GM18505 (cell line): ENCODE data around the gene SAMD4A.

Source experiments
- ATAC-seq: cut with Tn5 transposase; IDR thresholded peaks from one replicate; pipeline ENCODE4 v1.9.1; 2021; ENCODE audit not compliant: unreplicated experiment
- POLR2A ChIP-seq: IDR thresholded peaks from 4 replicates; pipeline ENCODE4 v1.6.1; 2011; ENCODE audit warnings: borderline replicate concordance; ENCODE audit not compliant: insufficient read depth, insufficient read length; ENCODE audit errors: extremely low read depth

The SAMD4A gene

DNA sequence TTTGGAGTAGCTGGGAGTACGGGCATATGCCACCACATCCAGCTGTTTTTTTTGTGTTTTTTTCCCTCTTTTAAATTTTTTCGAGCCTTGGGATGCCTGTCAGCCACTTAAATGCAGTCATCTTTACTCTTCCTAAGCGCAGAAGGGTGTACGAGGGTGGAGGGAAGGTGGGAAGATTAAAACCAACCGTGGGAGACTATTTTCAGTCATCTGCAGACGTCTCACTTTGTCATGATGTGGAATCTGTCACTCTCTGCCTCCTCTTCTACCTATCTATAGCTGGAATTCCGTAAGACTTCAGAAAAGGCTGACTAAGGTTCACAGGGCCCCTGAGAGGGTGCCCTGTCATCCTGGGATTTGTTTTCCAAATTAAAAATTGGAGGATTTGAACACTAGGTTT, 105.3 kb downstream of the SAMD4A start:
- no peak for TF ChIP-seq POLR2A
- ATAC-seq = no peak

DNA sequence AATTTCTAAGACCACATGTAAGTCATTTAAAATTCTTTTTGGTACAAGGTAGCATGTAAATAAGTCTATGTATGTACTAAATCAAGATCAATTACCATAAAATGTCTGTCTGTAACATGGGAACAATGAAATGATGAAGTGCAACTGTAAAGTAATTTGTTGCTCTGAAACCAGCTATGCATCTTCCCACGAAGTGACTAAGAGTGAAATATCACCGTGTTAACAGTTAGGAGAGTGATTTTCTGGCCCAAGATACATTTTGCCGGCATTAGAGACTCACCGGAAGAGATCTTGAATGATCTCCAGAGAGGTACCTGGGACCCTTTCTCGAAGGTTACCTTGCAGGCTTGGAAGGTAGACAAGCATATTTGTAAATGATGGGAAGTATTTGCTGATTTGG, 105.8 kb downstream of the SAMD4A start:
- ATAC-seq = no peak
- no peak for TF ChIP-seq POLR2A

DNA sequence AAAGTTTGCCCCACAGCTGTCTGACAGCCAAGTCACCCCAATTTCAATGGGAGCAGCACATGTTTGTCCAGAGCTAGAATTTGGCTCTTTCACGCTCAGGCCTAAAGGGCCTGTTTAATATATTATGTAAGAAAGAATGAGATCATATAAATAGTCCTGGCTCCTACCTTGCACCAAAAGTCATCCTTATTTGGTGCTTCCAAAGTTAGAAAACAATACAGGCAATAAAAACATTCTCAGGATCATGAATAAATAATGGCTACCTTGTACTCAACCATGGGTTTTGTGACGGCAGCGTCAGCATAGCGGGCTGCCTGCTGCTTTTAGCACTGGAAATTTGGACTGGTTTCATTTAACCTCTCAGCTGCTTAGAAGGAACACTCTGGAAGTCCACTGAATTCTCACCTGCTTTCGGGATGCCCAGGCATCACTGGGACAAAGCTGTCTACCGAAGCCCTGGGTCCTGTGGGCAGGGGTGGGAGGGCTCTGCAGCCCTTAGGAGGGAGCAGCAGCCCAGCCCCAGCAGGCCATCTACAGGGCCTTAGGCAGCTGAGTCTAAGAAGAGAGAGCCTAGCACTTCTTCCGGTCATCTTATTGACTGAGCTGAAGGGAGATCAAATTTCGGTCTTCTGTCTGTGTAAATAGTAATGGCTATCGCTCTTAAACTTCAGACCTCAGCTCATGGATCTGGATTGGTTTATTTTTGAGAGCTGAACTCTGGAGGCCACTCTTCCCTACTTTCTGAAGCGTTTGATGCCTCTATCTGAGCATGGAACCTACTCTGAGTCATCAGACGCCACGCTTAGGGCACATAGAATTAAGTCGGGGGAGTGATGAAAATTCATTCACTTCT, 106.5 kb downstream of the SAMD4A start:
- no peak for TF ChIP-seq POLR2A
- ATAC-seq = no peak

DNA sequence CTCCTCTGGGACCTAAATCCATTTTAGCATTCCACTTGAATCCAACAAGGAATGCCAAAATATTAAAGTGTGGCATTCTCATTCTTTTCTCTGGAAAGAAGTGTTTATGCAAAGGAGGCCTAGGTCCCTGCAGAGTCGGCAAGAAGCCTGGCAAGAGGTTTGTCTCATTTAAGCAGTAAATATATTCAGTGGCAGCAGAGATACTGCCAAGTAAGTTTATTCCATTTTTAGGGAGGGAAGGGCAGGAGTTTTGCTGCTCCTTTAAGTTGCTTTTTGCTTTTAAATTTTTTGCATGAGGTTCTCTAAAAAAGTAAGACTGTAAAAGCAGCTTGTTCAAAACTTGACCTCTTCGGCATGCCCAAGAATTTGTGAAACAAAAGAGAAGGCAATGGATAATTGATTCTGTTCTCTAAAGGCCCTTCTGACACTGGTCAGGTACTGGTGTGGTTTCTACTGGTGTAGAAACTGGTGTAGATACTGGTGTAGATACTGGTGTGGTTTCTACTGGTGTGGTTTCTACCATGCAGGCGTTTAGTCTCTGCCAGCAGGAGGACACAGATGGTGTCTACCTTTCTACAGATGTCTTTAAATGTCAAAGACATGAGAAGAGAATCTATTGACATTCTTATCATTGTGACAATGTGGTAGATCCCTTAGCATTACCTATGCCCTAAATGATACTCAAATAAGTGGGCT, 107.3 kb downstream of the SAMD4A start:
- ATAC-seq = no peak
- no peak for TF ChIP-seq POLR2A

DNA sequence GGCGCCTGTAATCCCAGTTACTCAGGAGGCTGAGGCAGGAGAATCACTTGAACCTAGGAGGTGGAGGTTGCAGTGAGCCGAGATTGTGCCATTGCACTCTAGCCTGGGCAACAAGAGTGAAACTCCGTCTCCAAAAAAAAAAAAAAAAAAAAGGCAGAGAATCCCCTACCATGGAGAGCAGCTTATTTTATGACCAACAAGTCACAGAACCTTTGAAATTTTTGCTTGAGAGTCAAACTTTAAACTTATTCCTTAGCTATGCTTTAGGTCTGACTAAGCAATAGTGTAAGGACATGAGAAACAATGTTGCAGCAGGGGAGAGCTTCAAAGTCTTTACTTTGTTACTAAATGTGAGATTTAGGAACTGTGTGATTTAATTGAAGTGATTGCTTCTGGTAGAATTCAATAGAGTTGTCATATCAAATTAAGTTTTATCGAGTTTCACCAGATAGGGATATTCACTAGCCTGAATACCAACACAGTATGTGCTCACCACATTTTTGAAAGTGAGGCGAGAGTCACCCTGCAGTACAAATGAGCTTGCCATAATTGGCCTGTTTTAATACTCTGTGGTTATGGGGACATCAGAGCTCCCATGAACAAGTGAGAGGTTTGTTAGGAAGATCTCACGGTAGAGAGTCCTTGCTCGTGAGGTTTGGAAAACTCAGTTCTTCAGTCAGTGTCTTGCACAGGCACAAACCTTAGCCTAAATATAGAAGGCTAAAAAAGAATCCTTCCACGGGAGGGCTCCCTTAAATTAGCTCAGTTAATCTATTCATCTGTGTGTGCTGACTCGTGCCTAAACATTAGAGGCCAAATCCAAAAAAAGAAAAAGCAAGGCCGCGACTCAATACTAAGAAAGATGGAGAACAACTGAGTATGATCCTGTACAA, 108.6 kb downstream of the SAMD4A start:
- no peak for TF ChIP-seq POLR2A
- ATAC-seq = no peak

DNA sequence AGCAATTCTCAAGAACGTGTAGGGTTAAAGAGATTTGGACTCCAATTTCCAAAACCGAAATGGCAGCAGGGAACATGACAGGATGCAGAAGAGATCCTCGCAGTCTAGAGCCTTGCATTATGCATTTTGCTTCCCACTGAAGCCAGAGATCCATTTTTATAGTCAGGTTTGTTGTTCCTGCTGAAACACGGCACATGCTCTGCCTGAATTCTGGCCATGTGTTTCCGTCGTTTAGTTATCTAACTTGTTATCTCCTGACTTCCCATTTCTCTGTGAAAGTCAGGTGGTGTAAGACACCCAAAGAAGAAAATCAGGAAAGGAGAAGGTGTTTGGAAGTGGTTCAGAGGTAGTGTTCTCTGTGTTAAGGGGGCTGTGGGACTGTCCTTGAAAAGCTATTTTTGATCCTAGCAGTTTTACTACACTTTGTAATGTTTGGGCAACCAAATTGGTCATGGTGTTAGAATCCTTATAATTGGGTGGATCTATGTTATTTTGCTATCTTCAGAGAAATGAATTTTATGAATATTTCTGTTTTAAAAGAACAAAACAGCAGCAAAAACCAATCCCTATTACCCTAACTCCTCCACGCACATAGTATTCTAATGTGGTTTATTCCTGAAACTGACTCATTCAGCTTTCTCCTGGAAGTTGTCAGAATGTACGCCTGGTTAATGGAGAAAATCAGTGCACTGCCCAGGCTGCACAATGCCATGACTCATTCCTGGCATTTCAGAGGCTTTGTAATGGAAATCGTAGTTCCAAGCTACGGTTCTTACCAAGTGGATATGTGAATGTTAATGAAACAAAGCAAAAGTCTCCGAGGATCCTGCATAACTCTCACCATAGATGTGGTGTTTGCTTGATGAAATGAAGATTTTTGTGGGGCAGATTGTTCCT, 110.1 kb downstream of the SAMD4A start:
- TF ChIP-seq POLR2A = no peak
- ATAC-seq = no peak

DNA sequence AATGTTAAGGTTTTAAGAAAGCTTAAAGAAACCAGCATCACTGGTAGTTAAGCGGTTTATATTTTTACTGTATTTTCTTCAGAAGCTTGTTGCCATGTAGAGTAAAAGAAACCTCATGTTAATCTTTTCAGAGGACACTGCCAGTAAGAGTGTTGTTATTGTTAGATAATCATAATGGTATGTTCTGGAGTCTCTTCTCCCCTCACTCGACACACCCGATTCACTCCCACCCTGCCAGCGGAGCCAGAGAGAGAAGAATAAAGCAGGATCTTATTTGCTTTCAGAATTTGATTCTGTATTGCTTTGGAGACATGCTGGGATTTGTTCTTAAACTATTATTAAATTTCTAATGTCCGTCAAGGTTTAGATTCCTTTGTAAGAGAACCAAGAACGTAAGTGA, 113.7 kb downstream of the SAMD4A start:
- no peak for TF ChIP-seq POLR2A
- no peak for ATAC-seq

DNA sequence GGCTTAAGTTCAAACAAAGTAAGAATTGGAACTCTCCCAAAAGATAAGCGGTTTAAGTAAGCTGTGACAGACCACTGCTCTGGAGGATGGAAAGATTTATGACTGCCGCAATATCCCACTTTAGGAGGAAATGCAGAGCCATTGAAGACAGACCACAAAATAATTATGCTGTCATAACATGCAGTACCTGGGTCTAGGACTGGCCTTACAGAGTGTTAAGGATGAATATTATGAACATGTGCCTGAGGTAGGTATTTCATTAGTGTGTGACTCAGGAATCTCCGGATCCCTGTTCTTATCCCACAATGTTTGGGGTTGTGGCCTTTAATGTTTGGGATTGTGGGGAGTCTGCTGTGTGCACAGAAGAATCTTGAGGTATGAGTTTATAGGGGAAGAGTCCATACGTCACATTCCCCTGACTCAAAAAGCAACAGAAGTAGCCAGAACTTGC, 114.9 kb downstream of the SAMD4A start:
- no peak for ATAC-seq
- TF ChIP-seq POLR2A = no peak

DNA sequence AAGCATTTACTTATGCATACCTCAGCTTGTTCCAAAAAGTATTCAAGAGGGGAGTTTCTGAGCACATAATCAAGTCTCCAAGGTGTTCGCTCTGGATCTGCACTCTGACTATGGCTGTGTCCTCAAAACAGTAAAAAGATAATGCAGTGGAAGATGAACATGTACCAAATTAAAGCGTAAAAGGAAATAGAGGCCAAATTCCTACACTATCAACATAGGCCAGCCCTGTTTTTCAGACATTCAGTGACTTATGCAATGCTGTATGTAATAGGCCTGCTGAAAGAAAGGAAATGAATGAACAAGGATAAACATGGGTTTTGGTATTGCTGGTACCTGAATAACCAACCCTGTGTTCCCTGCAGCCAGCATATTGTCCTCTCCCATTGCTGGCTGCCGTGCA, 115.7 kb downstream of the SAMD4A start:
- TF ChIP-seq POLR2A = no peak

DNA sequence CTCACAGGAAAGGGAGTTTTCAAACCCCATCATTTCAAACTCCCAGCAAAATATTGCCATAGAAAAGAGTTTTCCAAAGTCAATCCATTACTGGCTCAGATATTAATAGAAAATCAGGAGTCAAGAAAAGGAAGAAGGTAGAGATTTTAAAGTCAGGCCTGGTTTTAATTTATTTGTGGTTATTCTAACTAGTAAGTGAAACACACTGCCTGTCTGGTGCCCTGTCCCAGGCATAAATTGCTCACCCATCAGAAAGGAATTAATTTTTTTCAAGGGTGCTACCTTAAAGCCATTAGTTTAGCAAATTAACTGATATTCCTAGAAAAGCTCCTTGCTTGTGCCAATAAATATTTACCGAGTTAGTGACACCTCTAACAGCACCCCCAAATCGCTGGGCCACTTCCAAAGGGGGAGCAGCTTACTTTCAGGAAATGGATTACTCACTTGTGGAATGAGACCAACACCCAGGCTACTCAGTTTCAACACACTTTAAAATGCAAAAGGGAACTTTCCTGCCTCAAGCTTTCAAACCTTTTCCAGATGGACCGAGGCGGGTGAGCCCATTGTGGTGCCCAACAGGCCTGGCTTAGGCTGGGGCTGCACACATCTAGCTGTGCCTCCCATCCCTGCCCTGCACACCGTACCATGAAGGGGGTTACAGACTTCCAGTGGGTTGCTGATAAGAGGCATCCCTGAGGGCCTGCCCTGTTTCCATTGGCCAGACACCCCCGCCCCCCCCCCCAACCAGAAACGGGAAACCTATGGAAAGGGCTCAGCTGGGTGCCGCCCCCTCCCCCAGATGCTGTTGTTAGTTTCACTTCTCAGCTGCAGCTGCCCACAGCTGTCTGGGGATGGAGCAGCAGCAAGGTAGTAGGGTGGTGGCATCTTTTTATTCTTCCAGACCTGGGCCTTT, 117.2 kb downstream of the SAMD4A start:
- TF ChIP-seq POLR2A = no peak
- ATAC-seq = no peak

More for the DNA sequence above, 115.7 kb downstream of the SAMD4A start:
- ATAC-seq = no peak

DNA sequence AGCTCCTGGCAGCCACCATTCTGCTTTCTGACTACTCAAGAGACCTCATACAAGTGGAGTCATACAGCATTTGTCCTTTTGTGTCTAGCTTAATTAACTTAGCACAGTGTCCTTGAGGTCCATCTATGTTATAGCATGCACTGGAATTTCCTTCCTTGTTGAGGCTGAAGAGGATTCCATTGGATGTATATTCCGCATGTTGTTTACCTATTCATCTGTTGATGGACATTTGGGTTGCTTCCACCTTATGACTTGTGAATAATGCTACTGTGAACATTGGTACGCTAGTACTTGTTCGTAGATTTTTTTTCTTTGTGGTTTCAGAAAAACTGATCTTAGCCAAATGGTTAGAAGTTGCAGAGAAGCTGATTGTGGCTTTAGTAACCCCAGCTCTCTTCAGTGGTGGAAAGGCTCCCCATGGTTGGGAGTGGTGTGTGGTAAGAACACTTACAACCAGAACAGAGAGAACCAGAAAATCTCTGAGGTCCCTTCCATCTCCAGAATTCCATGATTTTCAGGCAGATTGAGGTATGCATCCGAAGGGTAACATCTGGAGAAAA, 118.4 kb downstream of the SAMD4A start:
- ATAC-seq = no peak
- no peak for TF ChIP-seq POLR2A
